Calu3 (cell line): ENCODE results near the gene CACNA1H. TPM values are rescaled to one million over a fixed set of nuclear protein-coding genes. Genes with fewer than 3 reads are reported as not detected.

ENCODE experiments used
- BruUV-seq: library from RNA; stranded (reverse); fragments of 400-500 nt; replicated peaks from 2 replicates; lab custom pipeline; 2021; lab: Mats Ljungman, UMichigan
- CTCF ChIA-PET: fragments of 300-600 bp; sonication (Branson Sonifier 250); formaldehyde crosslinking; loops from one replicate; lab custom pipeline; 2022; ENCODE audit warnings: antibody characterized with exemption; lab: Charles Lee
- DNase-seq: peaks from one replicate; pipeline ENCODE4 v3.0.0; 2022
- H3K27ac Mint-ChIP-seq: one replicate; pipeline ENCODE4 v1.8.0; 2022; ENCODE audit warnings: mixed read lengths; ENCODE audit not compliant: unreplicated experiment
- H3K27me3 Mint-ChIP-seq: one replicate; pipeline ENCODE4 v1.8.0; 2022; ENCODE audit warnings: mixed read lengths; ENCODE audit not compliant: unreplicated experiment
- H3K36me3 Mint-ChIP-seq: one replicate; pipeline ENCODE4 v1.8.0; 2022; ENCODE audit warnings: mild to moderate bottlenecking, moderate library complexity, mixed read lengths; ENCODE audit not compliant: insufficient read depth, unreplicated experiment
- H3K4me1 Mint-ChIP-seq: one replicate; pipeline ENCODE4 v1.8.0; 2022; ENCODE audit warnings: mild to moderate bottlenecking, low read depth, mixed read lengths; ENCODE audit not compliant: unreplicated experiment
- H3K4me3 Mint-ChIP-seq: one replicate; pipeline ENCODE4 v1.8.0; 2022; ENCODE audit warnings: mild to moderate bottlenecking, low read depth, moderate library complexity, mixed read lengths; ENCODE audit not compliant: unreplicated experiment
- H3K9me3 Mint-ChIP-seq: one replicate; pipeline ENCODE4 v1.8.0; 2022; ENCODE audit warnings: low read depth, mixed read lengths; ENCODE audit not compliant: unreplicated experiment
- intact Hi-C: fragments of 100-400 bp; cut with micrococcal nuclease; formaldehyde crosslinking; loops from one replicate; pipeline ENCODE4 v1.10.0; 2022; ENCODE audit not compliant: unreplicated experiment
- total RNA-seq: library from RNA; stranded (reverse); gene quantifications from 2 replicates; pipeline ENCODE4 v1.2.3, GENCODE V29; 2022
- TF ChIP-seq, protein P1 (sequence below): fragments of 200-600 bp; IDR thresholded peaks from one replicate; pipeline ENCODE4 v1.8.0; 2022; ENCODE audit warnings: antibody characterized with exemption; ENCODE audit not compliant: unreplicated experiment

Gene CACNA1H
- total RNA-seq, 1 experiment from 2014 or later = not detected

DNA sequence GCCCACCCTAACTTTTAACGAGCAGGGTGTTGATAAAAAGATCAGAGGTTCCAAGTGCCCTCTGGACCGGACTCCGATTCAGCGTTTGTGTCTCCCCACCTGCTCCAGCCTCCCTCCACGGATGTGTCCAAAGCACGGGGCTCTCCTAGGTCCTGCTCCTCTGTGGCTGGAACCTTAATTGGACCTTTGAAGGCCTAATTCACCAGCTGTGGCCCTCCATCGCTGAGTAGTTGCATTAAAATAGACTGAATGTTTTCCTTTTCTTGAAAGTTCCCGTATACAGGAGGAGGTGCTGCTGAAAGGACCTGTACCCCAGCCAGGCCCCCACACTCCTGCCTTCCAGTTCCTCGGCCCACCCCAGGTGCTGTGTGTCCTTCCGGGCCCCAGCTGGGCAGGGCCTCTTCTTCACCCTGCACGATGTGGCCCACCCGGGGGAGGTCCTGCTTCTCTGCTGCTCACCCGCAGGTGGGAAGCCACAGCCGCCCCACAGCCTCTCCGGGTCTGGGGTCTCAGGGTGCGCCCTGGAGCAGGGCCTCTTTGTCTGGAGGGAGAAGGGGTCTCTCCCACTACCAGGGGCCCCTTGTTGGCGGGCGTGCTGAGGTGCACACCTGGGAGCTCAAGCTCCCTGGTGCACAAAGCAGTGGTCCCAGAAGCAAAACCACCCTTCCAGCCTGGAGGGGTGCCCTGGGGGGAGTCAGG lies 1.3 kb upstream of the CACNA1H start:
- intact Hi-C loops = no loop called here
- Mint-ChIP-seq H3K36me3 (no peaks in the 10 kb centered on the region), H3K4me1 (no peaks in the 10 kb centered on the region), H3K9me3 (no peaks in the 10 kb centered on the region), H3K27ac (no peak overlapping the region), H3K4me3 (no peak overlapping the region), H3K27me3 (peaks cover 76% of the 10 kb centered on the region)
- CTCF ChIA-PET = no interaction called here
- BruUV-seq = no TSS peak
- no peak for DNase-seq
- TF ChIP-seq, protein P1, sequence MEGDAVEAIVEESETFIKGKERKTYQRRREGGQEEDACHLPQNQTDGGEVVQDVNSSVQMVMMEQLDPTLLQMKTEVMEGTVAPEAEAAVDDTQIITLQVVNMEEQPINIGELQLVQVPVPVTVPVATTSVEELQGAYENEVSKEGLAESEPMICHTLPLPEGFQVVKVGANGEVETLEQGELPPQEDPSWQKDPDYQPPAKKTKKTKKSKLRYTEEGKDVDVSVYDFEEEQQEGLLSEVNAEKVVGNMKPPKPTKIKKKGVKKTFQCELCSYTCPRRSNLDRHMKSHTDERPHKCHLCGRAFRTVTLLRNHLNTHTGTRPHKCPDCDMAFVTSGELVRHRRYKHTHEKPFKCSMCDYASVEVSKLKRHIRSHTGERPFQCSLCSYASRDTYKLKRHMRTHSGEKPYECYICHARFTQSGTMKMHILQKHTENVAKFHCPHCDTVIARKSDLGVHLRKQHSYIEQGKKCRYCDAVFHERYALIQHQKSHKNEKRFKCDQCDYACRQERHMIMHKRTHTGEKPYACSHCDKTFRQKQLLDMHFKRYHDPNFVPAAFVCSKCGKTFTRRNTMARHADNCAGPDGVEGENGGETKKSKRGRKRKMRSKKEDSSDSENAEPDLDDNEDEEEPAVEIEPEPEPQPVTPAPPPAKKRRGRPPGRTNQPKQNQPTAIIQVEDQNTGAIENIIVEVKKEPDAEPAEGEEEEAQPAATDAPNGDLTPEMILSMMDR = no peak

DNA sequence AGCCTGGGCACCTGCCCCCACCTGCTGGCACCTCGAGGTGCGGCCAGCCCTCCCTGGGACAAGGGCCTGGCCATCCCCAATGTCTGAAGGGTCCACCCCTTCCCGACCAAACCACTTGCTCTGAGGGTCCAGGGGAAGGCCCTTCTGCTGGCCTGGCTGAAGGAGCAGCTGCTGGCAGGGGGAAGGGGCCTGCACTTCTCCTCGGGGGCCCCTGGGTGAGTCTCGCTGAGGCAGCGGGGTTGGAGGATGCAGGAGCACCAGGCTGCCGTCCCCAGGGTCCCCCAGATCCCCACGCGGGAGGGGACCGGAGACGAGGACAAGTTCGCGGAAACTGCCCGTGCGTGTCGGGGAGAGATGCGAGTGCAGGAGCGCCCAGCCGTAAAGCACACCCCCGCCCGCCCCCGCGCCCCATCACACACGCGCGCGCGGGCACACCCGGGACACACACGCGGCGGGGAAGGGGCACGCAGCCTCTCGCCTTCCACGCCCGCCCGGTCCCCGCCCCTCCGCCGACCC lies 725 bp upstream of the CACNA1H start:
- intact Hi-C loops = no loop called here
- TF ChIP-seq, protein P1 = no peak

DNA sequence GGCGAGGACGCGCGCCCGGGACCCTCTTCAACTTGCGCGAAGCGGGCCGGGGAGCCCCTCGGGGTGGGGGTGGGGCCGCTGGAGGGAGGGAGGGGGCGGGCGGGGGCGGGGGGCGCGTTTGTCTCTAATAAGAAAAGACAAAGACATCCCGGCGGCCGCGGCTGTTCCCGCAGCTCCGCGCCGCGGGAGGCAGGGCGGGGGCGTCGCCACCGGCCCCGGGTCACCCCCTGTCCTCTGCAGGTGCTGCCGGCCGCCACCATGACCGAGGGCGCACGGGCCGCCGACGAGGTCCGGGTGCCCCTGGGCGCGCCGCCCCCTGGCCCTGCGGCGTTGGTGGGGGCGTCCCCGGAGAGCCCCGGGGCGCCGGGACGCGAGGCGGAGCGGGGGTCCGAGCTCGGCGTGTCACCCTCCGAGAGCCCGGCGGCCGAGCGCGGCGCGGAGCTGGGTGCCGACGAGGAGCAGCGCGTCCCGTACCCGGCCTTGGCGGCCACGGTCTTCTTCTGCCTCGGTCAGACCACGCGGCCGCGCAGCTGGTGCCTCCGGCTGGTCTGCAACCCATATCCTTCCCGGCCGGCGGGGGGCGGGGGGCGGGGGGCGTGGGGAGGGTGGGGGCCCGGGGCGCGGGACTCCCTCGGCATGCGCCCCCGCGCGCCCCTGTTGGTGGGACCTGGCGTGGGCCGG lies 714 bp downstream of the CACNA1H start:
- Mint-ChIP-seq H3K4me3 (no peak overlapping the region), H3K4me1 (no peaks in the 10 kb centered on the region), H3K36me3 (no peaks in the 10 kb centered on the region), H3K9me3 (no peaks in the 10 kb centered on the region), H3K27me3 (peaks cover 81% of the 10 kb centered on the region), H3K27ac (no peak overlapping the region)
- CTCF ChIA-PET = no interaction called here
- intact Hi-C loops = no loop called here
- no TSS peak for BruUV-seq
- TF ChIP-seq, protein P1 = no peak
- no peak for DNase-seq

More for the DNA sequence above, 725 bp upstream of the CACNA1H start:
- Mint-ChIP-seq H3K4me3 (no peak overlapping the region), H3K4me1 (no peaks in the 10 kb centered on the region), H3K27me3 (peaks cover 76% of the 10 kb centered on the region), H3K27ac (no peak overlapping the region), H3K36me3 (no peaks in the 10 kb centered on the region), H3K9me3 (no peaks in the 10 kb centered on the region)
- no TSS peak for BruUV-seq
- DNase-seq = no peak
- CTCF ChIA-PET = no interaction called here

DNA sequence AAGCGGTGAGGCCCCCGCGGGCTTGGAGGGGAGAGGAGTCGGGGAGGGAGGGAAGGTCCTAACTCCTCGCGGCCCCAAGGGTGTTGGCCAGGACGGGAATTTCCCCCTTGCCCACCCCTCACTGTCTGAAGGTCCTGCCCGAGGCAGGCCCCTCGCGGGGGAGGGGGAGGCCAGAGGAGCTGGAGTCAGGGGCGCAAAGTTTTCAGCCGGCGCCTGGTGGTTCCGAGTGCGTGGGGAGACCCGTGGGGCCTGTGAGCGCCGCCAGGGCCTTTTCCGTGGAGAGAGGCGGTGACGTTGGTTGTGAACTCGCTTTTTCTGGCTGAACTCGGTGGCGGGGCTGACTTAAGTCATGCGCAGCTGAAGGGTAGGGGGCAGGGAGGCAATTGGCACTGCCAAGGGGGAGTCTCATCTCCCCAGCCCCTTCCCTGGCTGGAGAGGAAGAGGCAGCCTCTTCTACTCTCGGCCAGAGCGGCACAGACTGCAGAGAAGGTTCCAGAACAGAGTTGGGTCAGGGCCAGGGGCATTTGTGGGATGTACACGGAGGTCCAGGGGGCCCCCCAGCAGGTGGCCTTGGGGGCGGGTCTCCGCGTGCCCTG lies 1.5 kb downstream of the CACNA1H start:
- Mint-ChIP-seq H3K4me3 (no peak overlapping the region), H3K4me1 (peaks cover under 1% of the 10 kb centered on the region), H3K36me3 (no peaks in the 10 kb centered on the region), H3K9me3 (no peaks in the 10 kb centered on the region), H3K27ac (no peak overlapping the region), H3K27me3 (peaks cover 82% of the 10 kb centered on the region)
- BruUV-seq = no TSS peak
- TF ChIP-seq, protein P1 = no peak
- intact Hi-C loops = no loop called here
- CTCF ChIA-PET = no interaction called here
- no peak for DNase-seq
